A549 (cell line): ENCODE measurements around the gene S100A1. TPM values are rescaled to one million over a fixed set of nuclear protein-coding genes. Genes with fewer than 3 reads are reported as not detected.
"Not testable (repeated sequence)": the region's sequence is repeated elsewhere in the genome, so short reads cannot be mapped to it uniquely, and the experiment has no call there.

ENCODE experiments used
- ATAC-seq, 2 experiments: fragments of 200-7000 bp in 1 of 2; fragments of >200 bp in 1 of 2; cut with Nextera tagmentation in 1 of 2; cut with Tn5 transposase in 1 of 2; 3 replicates each; pipeline versions ENCODE4 v1.8.0 to v1.9.1; 2018 to 2020; ENCODE audit warnings: mild to moderate bottlenecking in 1 of 2, moderate library complexity in 1 of 2
- CTCF ChIA-PET: fragments of 300-600 bp; sonication (Branson Sonifier 250); formaldehyde crosslinking; extraction: SDS; loops from one replicate; lab custom pipeline; 2021; ENCODE audit warnings: antibody characterized with exemption, inconsistent platforms; lab: Yijun Ruan, JAX
- POLR2A ChIA-PET: fragments of 350-600 bp; formaldehyde crosslinking; extraction: SDS; loops from one replicate; lab custom pipeline; 2021; ENCODE audit warnings: antibody characterized with exemption, inconsistent platforms; lab: Yijun Ruan, JAX
- DNase-seq, 2 experiments: peaks; one replicate each; pipeline versions ENCODE4 v3.0.0 to v3.0.0-alpha.2; 2011 to 2016; ENCODE audit warnings: low read depth in 1 of 2, low spot score in 1 of 2
- FAIRE-seq: peaks from 2 replicates; lab custom pipeline; 2011; peaks lifted over from hg19 to GRCh38; lab: Jason Lieb, UNC
- H3K27ac ChIP-seq, 2 experiments: fragments of >200 bp; sonication (Bioruptor Twin); formaldehyde crosslinking; 3 replicates each; pipeline ENCODE4 v1.5.1; 2016 to 2017
- H3K4me1 ChIP-seq: fragments of >200 bp; sonication (Bioruptor Twin); formaldehyde crosslinking; 3 replicates; pipeline ENCODE4 v1.6.1; 2016
- H3K4me2 ChIP-seq: fragments of >200 bp; sonication (Bioruptor Twin); formaldehyde crosslinking; 3 replicates; pipeline ENCODE4 v1.6.1; 2016
- H3K4me3 ChIP-seq: fragments of >200 bp; sonication (Bioruptor Twin); formaldehyde crosslinking; 3 replicates; pipeline ENCODE4 v1.5.1; 2016
- H3K9me3 ChIP-seq: fragments of >200 bp; sonication (Bioruptor Twin); formaldehyde crosslinking; 3 replicates; pipeline ENCODE4 v1.6.1; 2016
- BCL3 ChIP-seq: fragments of >200 bp; sonication (Bioruptor Twin); formaldehyde crosslinking; IDR thresholded peaks from 3 replicates; pipeline ENCODE4 v1.6.1; 2016
- CBX8 ChIP-seq: fragments of 200-600 bp; sonication (generic); IDR thresholded peaks from 2 replicates; pipeline ENCODE4 v1.6.1; 2016
- CEBPB ChIP-seq, 2 experiments: fragments of >200 bp in 1 of 2; sonication (Bioruptor Twin) in 1 of 2; formaldehyde crosslinking in 1 of 2; IDR thresholded peaks; 2 replicates each; pipeline ENCODE4 v1.6.1; 2012 to 2016
- EHMT2 ChIP-seq: fragments of 200-600 bp; sonication (generic); IDR thresholded peaks from 2 replicates; pipeline ENCODE4 v1.6.1; 2016; ENCODE audit warnings: antibody characterized with exemption, low read depth, mild to moderate bottlenecking, moderate library complexity
- ELK1 ChIP-seq: fragments of 150-350 bp; IDR thresholded peaks from 2 replicates; pipeline ENCODE4 v1.6.1; 2014; ENCODE audit warnings: low read depth, mild to moderate bottlenecking, low read length
- GATA3 ChIP-seq: IDR thresholded peaks from 2 replicates; pipeline ENCODE4 v1.6.1; 2012; ENCODE audit warnings: borderline replicate concordance
- HDAC2 ChIP-seq: fragments of 200-600 bp; sonication (generic); IDR thresholded peaks from 2 replicates; pipeline ENCODE4 v1.6.1; 2016
- HEYL ChIP-seq: fragments of 250-450 bp; sonication (Bioruptor Pico); IDR thresholded peaks from 2 replicates; pipeline ENCODE4 v1.8.0; 2021; ENCODE audit warnings: mild to moderate bottlenecking, moderate library complexity
- HOXA7 ChIP-seq: fragments of 250-450 bp; sonication (Bioruptor Pico); IDR thresholded peaks from 2 replicates; pipeline ENCODE4 v1.5.0; 2020; ENCODE audit warnings: mild to moderate bottlenecking, moderate library complexity
- HOXB13 ChIP-seq: fragments of 250-450 bp; sonication (Bioruptor Pico); IDR thresholded peaks from 2 replicates; pipeline ENCODE4 v1.5.0; 2020; ENCODE audit warnings: low read depth, mild to moderate bottlenecking, moderate library complexity
- KDM5A ChIP-seq: fragments of 200-600 bp; sonication (generic); IDR thresholded peaks from 2 replicates; pipeline ENCODE4 v1.6.1; 2016; ENCODE audit warnings: antibody characterized with exemption, mild to moderate bottlenecking
- MAFK ChIP-seq: fragments of 450-650 bp; IDR thresholded peaks from 2 replicates; pipeline ENCODE4 v1.6.1; 2014; ENCODE audit not compliant: partially characterized antibody
- NFE2L2 ChIP-seq: fragments of 150-350 bp; conservative IDR thresholded peaks from 2 replicates; pipeline ENCODE4 v1.6.1; 2014; ENCODE audit warnings: low read length
- NR3C1 ChIP-seq: fragments of >200 bp; sonication (Bioruptor Twin); formaldehyde crosslinking; IDR thresholded peaks from 3 replicates; pipeline ENCODE4 v1.6.1; 2017
- PHF8 ChIP-seq: fragments of 200-600 bp; sonication (generic); IDR thresholded peaks from 2 replicates; pipeline ENCODE4 v1.6.1; 2016; ENCODE audit warnings: low read depth, mild to moderate bottlenecking, antibody characterized with exemption, moderate library complexity, borderline replicate concordance
- POLR2AphosphoS2 ChIP-seq: conservative IDR thresholded peaks from 2 replicates; pipeline ENCODE4 v1.6.1; 2012; ENCODE audit warnings: low read length, improper control_type of control experiment, inconsistent platforms
- REST ChIP-seq: fragments of 200-600 bp; sonication (generic); IDR thresholded peaks from 2 replicates; pipeline ENCODE4 v1.6.1; 2016; ENCODE audit warnings: antibody characterized with exemption, mild to moderate bottlenecking, moderate library complexity
- SMC3 ChIP-seq: fragments of >200 bp; sonication (Bioruptor Twin); formaldehyde crosslinking; IDR thresholded peaks from 3 replicates; pipeline ENCODE4 v1.6.1; 2018; ENCODE audit warnings: inconsistent platforms
- ZFP36 ChIP-seq: fragments of 450-650 bp; IDR thresholded peaks from 2 replicates; pipeline ENCODE4 v1.6.1; 2014; ENCODE audit warnings: borderline replicate concordance; ENCODE audit not compliant: partially characterized antibody
- ZSCAN20 ChIP-seq: fragments of 250-450 bp; sonication (Bioruptor Pico); IDR thresholded peaks from 2 replicates; pipeline ENCODE4 v1.8.0; 2022; ENCODE audit warnings: mild to moderate bottlenecking, moderate library complexity
- WGBS: methylation state at CpG from one replicate; pipeline ENCODE4 v1.1.6; 2017; ENCODE audit errors: missing lambda C conversion rate; 5-methylcytosine and 5-hydroxymethylcytosine counted together
- polyA plus RNA-seq, 4 experiments: library from polyadenylated mRNA; depleted of rRNA in 3 of 4; stranded (reverse); fragments of >200 nt; fragmentation: RNase III in 1 of 4; extraction: RNeasy Plus Mini Kit Qiagen cat#74134 plus additional on column Dnase treatment in 1 of 4; gene quantifications; 2 replicates in 3 of 4; 3 replicates in 1 of 4; pipeline ENCODE4 v1.2.3, GENCODE V29; 2011 to 2017

The S100A1 gene
- polyA plus RNA-seq, 2 of the 4 experiments (the other 2 are of a cell fraction): 0.59 to 0.97 TPM

GRCh38 chr1:153578936-153579335 is 49.3 kb upstream of the S100A1 start:
- ATAC-seq: peak in 1 of 2 experiments; percentile 59; a peak in 3 of 6 replicates
- Histone ChIP-seq H3K4me3 (no peak overlapping the region), H3K27ac (0 out of 6 replicates have a peak overlapping the region, but pooled peaks of 1 of the 2 experiments have one; percentile 36), H3K9me3 (no peaks in the 10 kb centered on the region), H3K4me1 (peaks cover 24% of the 10 kb centered on the region), H3K4me2 (peak overlapping the region; percentile 4; the same call in 1 of the 3 replicates)
- DNase-seq: no peak
- ChIA-PET POLR2A (no interaction called here), CTCF (interaction anchor here (1.0 to 4.3 kb wide), 4 partner anchors 10 to 49 kb away, joined by 3 to 29 read pairs (median 16); partner anchors contain the start of genes S100A1 and S100A13)
- 51% methylated on average over 3 of the region's 3 CpGs for WGBS
- no peak for FAIRE-seq
- TF ChIP-seq REST (no peak), NFE2L2 (no peak), HOXA7 (CRISPR knock-in tag) (no peak), HEYL (no peak), PHF8 (no peak), HOXB13 (no peak), CEBPB (IDR thresholded peaks at IDR 0.05) (no peak), EHMT2 (no peak), NR3C1 (no peak), SMC3 (no peak), GATA3 (no peak)

- H3K4me2 ChIP-seq, ATAC-seq, H3K27ac ChIP-seq, FAIRE-seq, DNase-seq, H3K4me3 ChIP-seq, H3K9me3 ChIP-seq, POLR2A ChIA-PET: not testable (repeated sequence)
- CTCF ChIA-PET: interaction anchor here (2.3 kb wide), 1 partner anchor 11 kb away, joined by 22 read pairs; no protein-coding TSS in a partner anchor
- 94% methylated on average over 12 of the region's 34 CpGs for WGBS
- peaks cover 18% of the 10 kb centered on the region for H3K4me1 ChIP-seq
These were observed 45.4 kb upstream of the S100A1 start for GRCh38 chr1:153582836-153583235.

GRCh38 chr1:153583514-153583913 is 44.7 kb upstream of the S100A1 start:
- POLR2A ChIA-PET, DNase-seq, ATAC-seq, H3K9me3 ChIP-seq, H3K27ac ChIP-seq, H3K4me2 ChIP-seq, FAIRE-seq, H3K4me3 ChIP-seq: not testable (repeated sequence)
- WGBS: 79% methylated on average over 3 of the region's 3 CpGs
- H3K4me1 ChIP-seq: peaks cover 11% of the 10 kb centered on the region; the same call in 2 of the 3 replicates
- CTCF ChIA-PET: interaction anchor here (2.1 kb wide), 1 partner anchor 9 kb away, joined by 5 read pairs; no protein-coding TSS in a partner anchor

GRCh38 chr1:153583976-153584375 is 44.3 kb upstream of the S100A1 start:
- CTCF ChIA-PET: interaction anchor here (0.7 to 2.1 kb wide), 3 partner anchors 9 to 50 kb away, joined by 3 to 7 read pairs (median 5); partner anchors contain the start of genes CHTOP, S100A1 and S100A13
- WGBS: 61% methylated on average over 2 of the region's 2 CpGs
- FAIRE-seq (no peak), ATAC-seq (no peak), DNase-seq (no peak)
- POLR2A ChIA-PET: interaction anchor here (1.3 kb wide), 1 partner anchor 43 kb away, joined by 3 read pairs; the partner anchor contains the start of gene S100A13
- peaks cover 7% of the 10 kb centered on the region; the same call in 1 of the 3 replicates for H3K4me1 ChIP-seq
- no peaks in the 10 kb centered on the region for H3K9me3 ChIP-seq
- H3K27ac ChIP-seq: no peak overlapping the region
- H3K4me3 ChIP-seq: no peak overlapping the region
- H3K4me2 ChIP-seq: no peak overlapping the region
- TF ChIP-seq HDAC2: no peak
- no peak for TF ChIP-seq KDM5A
- TF ChIP-seq HOXB13: no peak
- no peak for TF ChIP-seq REST
- no peak for TF ChIP-seq CBX8
- no peak for TF ChIP-seq POLR2AphosphoS2
- TF ChIP-seq ELK1: no peak
- no peak for TF ChIP-seq BCL3
- TF ChIP-seq ZFP36: no peak
- TF ChIP-seq SMC3: no peak
- TF ChIP-seq CEBPB (IDR thresholded peaks at IDR 0.05): no peak
- TF ChIP-seq ZSCAN20 (CRISPR knock-in tag): no peak
- TF ChIP-seq MAFK: no peak
